DOHH2 (cell line): ENCODE results near the gene LAMTOR1.

Experiments
- H3F3A ChIP-seq: fragments of 200-600 bp; sonication (generic), shearing (Covaris generic); 2 replicates; pipeline ENCODE4 v1.6.0; 2016; ENCODE audit warnings: antibody characterized with exemption, mild to moderate bottlenecking; ENCODE audit not compliant: control insufficient read depth, insufficient read depth
- H3K27ac ChIP-seq: fragments of 200-600 bp; sonication (generic); 2 replicates; pipeline ENCODE4 v1.5.1; 2014; ENCODE audit warnings: low read depth, mild to moderate bottlenecking, low read length, moderate library complexity
- H3K27me3 ChIP-seq: fragments of 200-600 bp; sonication (generic); 2 replicates; pipeline ENCODE4 v1.6.1; 2014; ENCODE audit warnings: mild to moderate bottlenecking, low read length, mixed read lengths; ENCODE audit not compliant: control insufficient read depth
- H3K36me3 ChIP-seq: fragments of 200-600 bp; sonication (generic); 2 replicates; pipeline ENCODE4 v1.6.1; 2014; ENCODE audit warnings: mild to moderate bottlenecking, low read length, moderate library complexity, mixed read lengths; ENCODE audit not compliant: control insufficient read depth
- H3K4me1 ChIP-seq: fragments of 200-600 bp; sonication (generic); 2 replicates; pipeline ENCODE4 v1.6.1; 2014; ENCODE audit warnings: mild to moderate bottlenecking, low read length, mixed read lengths; ENCODE audit not compliant: control insufficient read depth
- H3K4me2 ChIP-seq: fragments of 200-600 bp; sonication (generic); 2 replicates; pipeline ENCODE4 v1.6.0; 2014; ENCODE audit warnings: mild to moderate bottlenecking, low read length, moderate library complexity
- H3K4me3 ChIP-seq: fragments of 200-600 bp; sonication (generic); 2 replicates; pipeline ENCODE4 v1.5.1; 2014; ENCODE audit warnings: mild to moderate bottlenecking, low read length, mixed read lengths
- H3K79me2 ChIP-seq: fragments of 200-600 bp; sonication (generic); 2 replicates; pipeline ENCODE4 v1.6.1; 2014; ENCODE audit warnings: mild to moderate bottlenecking, low read length, mixed read lengths; ENCODE audit not compliant: control insufficient read depth
- H3K9me2 ChIP-seq: fragments of 200-600 bp; sonication (generic); replicated peaks from 2 replicates; pipeline ENCODE4 v1.6.1; 2014; ENCODE audit warnings: mild to moderate bottlenecking, low read length, mixed read lengths; ENCODE audit not compliant: control insufficient read depth
- H3K9me3 ChIP-seq: fragments of 200-600 bp; sonication (generic); 2 replicates; pipeline ENCODE4 v1.6.1; 2014; ENCODE audit warnings: antibody characterized with exemption, low read length, mixed read lengths; ENCODE audit not compliant: control insufficient read depth, insufficient read depth
- H4K20me1 ChIP-seq: fragments of 200-600 bp; sonication (generic); 2 replicates; pipeline ENCODE4 v1.6.0; 2014; ENCODE audit warnings: low read depth, mild to moderate bottlenecking, antibody characterized with exemption, low read length, moderate library complexity; ENCODE audit not compliant: control insufficient read depth, insufficient read depth
- EZH2phosphoT487 ChIP-seq: fragments of 200-600 bp; sonication (generic); IDR thresholded peaks from 2 replicates; pipeline ENCODE4 v1.6.1; 2017; ENCODE audit warnings: borderline replicate concordance, mild to moderate bottlenecking, antibody characterized with exemption, low read length, moderate library complexity, mixed read lengths
- TF ChIP-seq, protein P1 (sequence below): fragments of 200-600 bp; sonication (generic); IDR thresholded peaks from one replicate; pipeline ENCODE4 v1.5.1; 2014; ENCODE audit warnings: antibody characterized with exemption, mild to moderate bottlenecking, low read depth, low read length; ENCODE audit not compliant: poor library complexity, severe bottlenecking

The LAMTOR1 gene

DNA sequence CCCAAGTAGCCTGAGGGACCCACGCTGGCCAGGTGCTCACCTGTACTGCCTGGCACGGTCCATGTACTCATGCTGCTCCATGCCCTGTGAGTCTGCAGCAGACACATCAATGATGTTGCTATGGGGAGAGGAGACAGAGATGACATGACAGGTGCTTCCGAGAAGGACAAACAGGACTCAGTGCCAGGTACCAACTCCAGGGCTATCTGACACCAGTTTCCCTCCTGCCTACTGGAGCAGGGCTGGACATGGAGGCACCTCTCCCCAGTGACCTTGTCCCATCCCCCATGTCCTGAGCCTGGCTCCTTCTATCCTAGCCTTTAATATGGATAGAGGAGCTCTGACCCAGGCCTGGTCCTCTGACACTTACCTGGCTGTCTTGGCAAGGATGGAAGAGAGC is 4.4 kb downstream of the LAMTOR1 start:
- H3K9me3 ChIP-seq, result no peaks in the 10 kb centered on the region
- H3F3A ChIP-seq, result no peaks in the 10 kb centered on the region
- no peak overlapping the region for H3K4me2 ChIP-seq
- no peaks in the 10 kb centered on the region for H3K9me2 ChIP-seq
- H3K27ac ChIP-seq, result no peak overlapping the region
- peaks cover 77% of the 10 kb centered on the region for H3K36me3 ChIP-seq
- H3K4me3 ChIP-seq, result no peak overlapping the region
- no peaks in the 10 kb centered on the region for H4K20me1 ChIP-seq
- no peaks in the 10 kb centered on the region for H3K27me3 ChIP-seq
- peaks cover 24% of the 10 kb centered on the region for H3K4me1 ChIP-seq
- peaks cover 40% of the 10 kb centered on the region for H3K79me2 ChIP-seq
- TF ChIP-seq EZH2phosphoT487, result no peak
- TF ChIP-seq, protein P1, sequence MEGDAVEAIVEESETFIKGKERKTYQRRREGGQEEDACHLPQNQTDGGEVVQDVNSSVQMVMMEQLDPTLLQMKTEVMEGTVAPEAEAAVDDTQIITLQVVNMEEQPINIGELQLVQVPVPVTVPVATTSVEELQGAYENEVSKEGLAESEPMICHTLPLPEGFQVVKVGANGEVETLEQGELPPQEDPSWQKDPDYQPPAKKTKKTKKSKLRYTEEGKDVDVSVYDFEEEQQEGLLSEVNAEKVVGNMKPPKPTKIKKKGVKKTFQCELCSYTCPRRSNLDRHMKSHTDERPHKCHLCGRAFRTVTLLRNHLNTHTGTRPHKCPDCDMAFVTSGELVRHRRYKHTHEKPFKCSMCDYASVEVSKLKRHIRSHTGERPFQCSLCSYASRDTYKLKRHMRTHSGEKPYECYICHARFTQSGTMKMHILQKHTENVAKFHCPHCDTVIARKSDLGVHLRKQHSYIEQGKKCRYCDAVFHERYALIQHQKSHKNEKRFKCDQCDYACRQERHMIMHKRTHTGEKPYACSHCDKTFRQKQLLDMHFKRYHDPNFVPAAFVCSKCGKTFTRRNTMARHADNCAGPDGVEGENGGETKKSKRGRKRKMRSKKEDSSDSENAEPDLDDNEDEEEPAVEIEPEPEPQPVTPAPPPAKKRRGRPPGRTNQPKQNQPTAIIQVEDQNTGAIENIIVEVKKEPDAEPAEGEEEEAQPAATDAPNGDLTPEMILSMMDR, result no peak

DNA sequence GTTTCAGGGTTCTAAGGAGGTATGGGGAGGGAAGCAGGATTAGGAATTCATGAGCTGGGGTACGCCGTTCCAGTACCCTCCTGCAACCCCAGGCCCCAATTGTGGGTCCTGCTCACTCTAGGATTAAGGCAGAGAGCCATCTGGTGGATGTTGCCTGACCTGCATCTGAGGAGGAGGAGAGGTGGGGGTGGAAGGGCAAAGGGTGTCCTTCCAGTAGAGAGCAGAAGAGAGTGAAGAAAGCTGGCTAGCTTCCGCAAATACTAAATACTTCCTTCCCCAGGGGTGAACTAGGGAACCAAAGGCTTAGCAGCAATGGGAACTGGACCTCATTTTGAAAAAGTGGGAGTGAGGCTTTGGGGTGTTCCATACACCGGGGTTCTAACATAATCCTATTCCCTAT is 11.8 kb downstream of the LAMTOR1 start:
- peak overlapping the region; percentile 9; the same call in 1 of the 2 replicates for H3K4me2 ChIP-seq
- peaks cover 28% of the 10 kb centered on the region for H3K36me3 ChIP-seq
- no peaks in the 10 kb centered on the region for H3K9me3 ChIP-seq
- peaks cover 4% of the 10 kb centered on the region; the same call in 1 of the 2 replicates for H3F3A ChIP-seq
- H3K4me1 ChIP-seq, result peaks cover 14% of the 10 kb centered on the region
- H3K27me3 ChIP-seq, result no peaks in the 10 kb centered on the region
- peaks cover 3% of the 10 kb centered on the region; the same call in 1 of the 2 replicates for H3K79me2 ChIP-seq
- 0 out of 2 replicates have a peak overlapping the region, but pooled peaks have one; percentile 17 for H3K27ac ChIP-seq
- no peaks in the 10 kb centered on the region for H4K20me1 ChIP-seq
- no peak overlapping the region for H3K4me3 ChIP-seq
- H3K9me2 ChIP-seq, result no peaks in the 10 kb centered on the region
- TF ChIP-seq, protein P1, result peak; percentile 99
- TF ChIP-seq EZH2phosphoT487, result no peak

DNA sequence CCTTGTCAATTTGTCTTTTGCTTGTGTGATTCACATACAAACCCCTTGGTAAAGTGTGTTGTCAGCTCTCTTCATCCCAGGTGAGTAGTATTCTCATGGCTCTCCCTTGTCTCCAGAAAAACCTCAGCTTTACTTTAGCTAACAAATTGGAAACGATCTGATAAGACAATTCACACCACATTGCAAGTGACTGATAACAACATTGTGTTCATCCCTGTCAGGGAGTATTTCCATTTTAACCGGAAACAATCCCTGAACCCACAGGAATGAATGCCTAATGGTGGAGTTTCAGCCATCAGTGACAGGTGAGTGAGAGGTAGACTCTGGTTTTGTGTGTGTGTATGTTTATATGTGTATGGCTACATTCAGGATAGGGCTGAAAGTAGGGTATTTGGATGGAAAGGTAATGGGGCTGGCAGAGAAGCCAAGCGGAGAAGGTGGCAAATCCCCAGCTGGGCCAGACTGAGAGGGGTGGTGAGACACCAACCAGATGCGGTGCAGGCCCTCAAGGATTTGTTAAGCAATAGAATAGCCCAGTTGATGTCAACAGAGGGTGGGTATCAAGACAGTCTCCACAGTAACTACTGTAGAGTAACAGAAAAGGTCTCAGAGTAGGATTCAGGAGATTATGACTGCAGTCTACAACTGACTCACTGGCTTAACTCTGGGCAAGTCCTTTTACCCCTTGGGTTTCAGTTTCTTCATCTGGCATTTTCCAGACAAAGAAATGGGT is 14.9 kb downstream of the LAMTOR1 start:
- Histone ChIP-seq H3K4me1 (peaks cover 14% of the 10 kb centered on the region), H3K9me2 (no peaks in the 10 kb centered on the region), H3K27ac (no peak overlapping the region), H3K4me3 (no peak overlapping the region), H4K20me1 (no peaks in the 10 kb centered on the region), H3K9me3 (no peaks in the 10 kb centered on the region), H3K79me2 (peaks cover 3% of the 10 kb centered on the region; the same call in 1 of the 2 replicates), H3F3A (peaks cover 5% of the 10 kb centered on the region; the same call in 1 of the 2 replicates), H3K27me3 (no peaks in the 10 kb centered on the region), H3K4me2 (no peak overlapping the region), H3K36me3 (peaks cover 17% of the 10 kb centered on the region)
- TF ChIP-seq EZH2phosphoT487, result no peak
- TF ChIP-seq, protein P1, result no peak
